ENCODE measurements around the gene ZNF511.
"Not testable (repeated sequence)": the region's sequence is repeated elsewhere in the genome, so short reads cannot be mapped to it uniquely, and the experiment has no call there.

GRCh38 chr10:133322064-133322709 is 13.5 kb downstream of the ZNF511 start:
- TF ChIP-seq, protein P1, sequence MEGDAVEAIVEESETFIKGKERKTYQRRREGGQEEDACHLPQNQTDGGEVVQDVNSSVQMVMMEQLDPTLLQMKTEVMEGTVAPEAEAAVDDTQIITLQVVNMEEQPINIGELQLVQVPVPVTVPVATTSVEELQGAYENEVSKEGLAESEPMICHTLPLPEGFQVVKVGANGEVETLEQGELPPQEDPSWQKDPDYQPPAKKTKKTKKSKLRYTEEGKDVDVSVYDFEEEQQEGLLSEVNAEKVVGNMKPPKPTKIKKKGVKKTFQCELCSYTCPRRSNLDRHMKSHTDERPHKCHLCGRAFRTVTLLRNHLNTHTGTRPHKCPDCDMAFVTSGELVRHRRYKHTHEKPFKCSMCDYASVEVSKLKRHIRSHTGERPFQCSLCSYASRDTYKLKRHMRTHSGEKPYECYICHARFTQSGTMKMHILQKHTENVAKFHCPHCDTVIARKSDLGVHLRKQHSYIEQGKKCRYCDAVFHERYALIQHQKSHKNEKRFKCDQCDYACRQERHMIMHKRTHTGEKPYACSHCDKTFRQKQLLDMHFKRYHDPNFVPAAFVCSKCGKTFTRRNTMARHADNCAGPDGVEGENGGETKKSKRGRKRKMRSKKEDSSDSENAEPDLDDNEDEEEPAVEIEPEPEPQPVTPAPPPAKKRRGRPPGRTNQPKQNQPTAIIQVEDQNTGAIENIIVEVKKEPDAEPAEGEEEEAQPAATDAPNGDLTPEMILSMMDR (IDR thresholded peaks at IDR 0.05 in 2 of 3, conservative IDR thresholded peaks at IDR 0.05 in 1 of 3; ENCODE audit: borderline replicate concordance in 1 of 3, insufficient read depth in 1 of 3, low read depth in 2 of 3, low read length in 2 of 3): not testable (repeated sequence)
- not testable (repeated sequence) for TF ChIP-seq POLR2A (IDR thresholded peaks at IDR 0.05; ENCODE audit: borderline replicate concordance, extremely low read depth, insufficient read depth, insufficient read length); SRF (IDR thresholded peaks at IDR 0.05; ENCODE audit: low read depth); JUND (IDR thresholded peaks at IDR 0.05); CEBPB (IDR thresholded peaks at IDR 0.05; ENCODE audit: low read depth); EZH2 (IDR thresholded peaks at IDR 0.05)
- TF ChIP-seq, protein P2, sequence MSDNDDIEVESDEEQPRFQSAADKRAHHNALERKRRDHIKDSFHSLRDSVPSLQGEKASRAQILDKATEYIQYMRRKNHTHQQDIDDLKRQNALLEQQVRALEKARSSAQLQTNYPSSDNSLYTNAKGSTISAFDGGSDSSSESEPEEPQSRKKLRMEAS (IDR thresholded peaks at IDR 0.05): not testable (repeated sequence)
- TF ChIP-seq, protein P3, sequence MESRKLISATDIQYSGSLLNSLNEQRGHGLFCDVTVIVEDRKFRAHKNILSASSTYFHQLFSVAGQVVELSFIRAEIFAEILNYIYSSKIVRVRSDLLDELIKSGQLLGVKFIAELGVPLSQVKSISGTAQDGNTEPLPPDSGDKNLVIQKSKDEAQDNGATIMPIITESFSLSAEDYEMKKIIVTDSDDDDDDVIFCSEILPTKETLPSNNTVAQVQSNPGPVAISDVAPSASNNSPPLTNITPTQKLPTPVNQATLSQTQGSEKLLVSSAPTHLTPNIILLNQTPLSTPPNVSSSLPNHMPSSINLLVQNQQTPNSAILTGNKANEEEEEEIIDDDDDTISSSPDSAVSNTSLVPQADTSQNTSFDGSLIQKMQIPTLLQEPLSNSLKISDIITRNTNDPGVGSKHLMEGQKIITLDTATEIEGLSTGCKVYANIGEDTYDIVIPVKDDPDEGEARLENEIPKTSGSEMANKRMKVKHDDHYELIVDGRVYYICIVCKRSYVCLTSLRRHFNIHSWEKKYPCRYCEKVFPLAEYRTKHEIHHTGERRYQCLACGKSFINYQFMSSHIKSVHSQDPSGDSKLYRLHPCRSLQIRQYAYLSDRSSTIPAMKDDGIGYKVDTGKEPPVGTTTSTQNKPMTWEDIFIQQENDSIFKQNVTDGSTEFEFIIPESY (IDR thresholded peaks at IDR 0.05; ENCODE audit: extremely low read depth, insufficient replicate concordance, low read length): not testable (repeated sequence)

Data from HCT116 (cell line).